Esophagus muscularis mucosa (tissue), 4 donors: ENCODE data around the gene ZC2HC1B.

Experiments used
- EP300 ChIP-seq: sonication (generic); formaldehyde crosslinking; IDR thresholded peaks from one replicate; pipeline ENCODE4 v1.6.1; 2017; ENCODE audit warnings: antibody characterized with exemption
- POLR2A ChIP-seq: fragments of 450-650 bp; IDR thresholded peaks from one replicate; pipeline ENCODE4 v1.6.1; 2017; ENCODE audit warnings: antibody characterized with exemption, moderate library complexity, mild to moderate bottlenecking, low read depth
- TF ChIP-seq, protein P1 (sequence below), 3 experiments: fragments of 200-600 bp in 2 of 3; fragments of 450-650 bp in 1 of 3; sonication (generic) in 2 of 3; IDR thresholded peaks; one replicate each; pipeline ENCODE4 v1.5.1; 2017 to 2019; ENCODE audit warnings: antibody characterized with exemption in 3 of 3, mild to moderate bottlenecking in 2 of 3, moderate library complexity in 1 of 3

- TF ChIP-seq, protein P1, sequence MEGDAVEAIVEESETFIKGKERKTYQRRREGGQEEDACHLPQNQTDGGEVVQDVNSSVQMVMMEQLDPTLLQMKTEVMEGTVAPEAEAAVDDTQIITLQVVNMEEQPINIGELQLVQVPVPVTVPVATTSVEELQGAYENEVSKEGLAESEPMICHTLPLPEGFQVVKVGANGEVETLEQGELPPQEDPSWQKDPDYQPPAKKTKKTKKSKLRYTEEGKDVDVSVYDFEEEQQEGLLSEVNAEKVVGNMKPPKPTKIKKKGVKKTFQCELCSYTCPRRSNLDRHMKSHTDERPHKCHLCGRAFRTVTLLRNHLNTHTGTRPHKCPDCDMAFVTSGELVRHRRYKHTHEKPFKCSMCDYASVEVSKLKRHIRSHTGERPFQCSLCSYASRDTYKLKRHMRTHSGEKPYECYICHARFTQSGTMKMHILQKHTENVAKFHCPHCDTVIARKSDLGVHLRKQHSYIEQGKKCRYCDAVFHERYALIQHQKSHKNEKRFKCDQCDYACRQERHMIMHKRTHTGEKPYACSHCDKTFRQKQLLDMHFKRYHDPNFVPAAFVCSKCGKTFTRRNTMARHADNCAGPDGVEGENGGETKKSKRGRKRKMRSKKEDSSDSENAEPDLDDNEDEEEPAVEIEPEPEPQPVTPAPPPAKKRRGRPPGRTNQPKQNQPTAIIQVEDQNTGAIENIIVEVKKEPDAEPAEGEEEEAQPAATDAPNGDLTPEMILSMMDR (IDR thresholded peaks at IDR 0.05), result no peak
- TF ChIP-seq POLR2A (no peak), EP300 (no peak)
These were observed 100.4 kb downstream of the ZC2HC1B start for GRCh38 chr6:143964674-143965081.
